Common myeloid progenitor, CD34-positive (primary cell): ENCODE data around the gene COG4.
"Not testable (repeated sequence)": the region's sequence is repeated elsewhere in the genome, so short reads cannot be mapped to it uniquely, and the experiment has no call there.

Experiments
- CTCF ChIA-PET: fragments of 350-600 bp; sonication (Branson Sonifier 250); formaldehyde crosslinking; loops from one replicate; lab custom pipeline; 2021; ENCODE audit warnings: antibody characterized with exemption; lab: Charles Lee
- POLR2A ChIA-PET: fragments of 350-600 bp; sonication (Branson Sonifier 250); formaldehyde crosslinking; loops from one replicate; lab custom pipeline; 2021; ENCODE audit warnings: antibody characterized with exemption; lab: Charles Lee
- DNase-seq, 3 donors: peaks; one replicate each; pipeline versions ENCODE4 v3.0.0 to v3.0.0-alpha.2; 2013
- H3K27ac ChIP-seq, 2 experiments: 1 replicate in 1 of 2; 2 replicates in 1 of 2; pipeline ENCODE4 v1.7.0; 2013; ENCODE audit warnings: inconsistent platforms in 2 of 2, low read length in 2 of 2, mild to moderate bottlenecking in 2 of 2, low read depth in 1 of 2, moderate library complexity in 1 of 2; ENCODE audit not compliant: severe bottlenecking in 2 of 2, insufficient read depth in 1 of 2, poor library complexity in 1 of 2
- H3K27me3 ChIP-seq, 5 experiments: replicated peaks in 2 of 5; 1 replicate in 3 of 5; 2 replicates in 2 of 5; pipeline versions ENCODE4 v1.6.1 to v1.7.0; 2013; ENCODE audit warnings: low read length in 4 of 5, mild to moderate bottlenecking in 2 of 5, moderate library complexity in 2 of 5, inconsistent platforms in 1 of 5; ENCODE audit not compliant: insufficient read depth in 5 of 5, control insufficient read depth in 4 of 5
- H3K36me3 ChIP-seq, 4 experiments: 1 replicate in 2 of 4; 2 replicates in 2 of 4; pipeline versions ENCODE4 v1.6.1 to v1.7.0; 2013; ENCODE audit warnings: low read length in 3 of 4, control low read depth in 1 of 4, mild to moderate bottlenecking in 1 of 4; ENCODE audit not compliant: control insufficient read depth in 4 of 4, insufficient read depth in 4 of 4
- H3K4me1 ChIP-seq, 4 experiments: 1 replicate in 3 of 4; 2 replicates in 1 of 4; pipeline versions ENCODE4 v1.6.1 to v1.7.1; 2013; ENCODE audit warnings: low read length in 3 of 4, mild to moderate bottlenecking in 3 of 4, control low read depth in 1 of 4, inconsistent platforms in 1 of 4, moderate library complexity in 1 of 4; ENCODE audit not compliant: control insufficient read depth in 4 of 4, insufficient read depth in 4 of 4; ENCODE audit errors: control extremely low read depth in 1 of 4
- H3K4me3 ChIP-seq, 7 experiments: 1 replicate in 4 of 7; 2 replicates in 3 of 7; pipeline versions ENCODE4 v1.5.1 to v1.7.0; 2013; ENCODE audit warnings: mild to moderate bottlenecking in 7 of 7, low read length in 6 of 7, moderate library complexity in 6 of 7, inconsistent platforms in 2 of 7, low read depth in 2 of 7, control low read depth in 1 of 7; ENCODE audit not compliant: insufficient read depth in 4 of 7, control insufficient read depth in 1 of 7; ENCODE audit errors: extremely low read depth in 1 of 7
- H3K9me3 ChIP-seq, 5 experiments: 1 replicate in 4 of 5; 2 replicates in 1 of 5; pipeline versions ENCODE4 v1.6.1 to v1.7.1; 2013; ENCODE audit warnings: low read length in 4 of 5, mild to moderate bottlenecking in 2 of 5, inconsistent platforms in 1 of 5, low read depth in 1 of 5, moderate library complexity in 1 of 5; ENCODE audit not compliant: control insufficient read depth in 4 of 5, insufficient read depth in 2 of 5; ENCODE audit errors: control extremely low read depth in 1 of 5
- WGBS: methylation state at CpG from one replicate; pipeline ENCODE4 v1.1.5; 2013; ENCODE audit not compliant: insufficient coverage; 5-methylcytosine and 5-hydroxymethylcytosine counted together

Gene COG4

GRCh38 chr16:70551788-70552187, 28.4 kb upstream of the COG4 start:
- POLR2A ChIA-PET, result no interaction called here
- H3K27me3 ChIP-seq, result no peaks in the 10 kb centered on the region
- peaks cover 47 to 98% (median 75%) of the 10 kb centered on the region in 4 experiments for H3K36me3 ChIP-seq
- WGBS, result 93% methylated on average over 2 of the region's 3 CpGs
- no peak for DNase-seq
- no peaks in the 10 kb centered on the region for H3K4me1 ChIP-seq
- H3K27ac ChIP-seq, result peak overlapping the region in 1 of 2 experiments; percentile 16
- CTCF ChIA-PET, result interaction anchor here (1.0 to 1.4 kb wide), 4 partner anchors 9 to 220 kb away, joined by 3 read pairs; no protein-coding TSS in a partner anchor
- H3K4me3 ChIP-seq, result no peak overlapping the region
- H3K9me3 ChIP-seq, result no peaks in the 10 kb centered on the region

DNA sequence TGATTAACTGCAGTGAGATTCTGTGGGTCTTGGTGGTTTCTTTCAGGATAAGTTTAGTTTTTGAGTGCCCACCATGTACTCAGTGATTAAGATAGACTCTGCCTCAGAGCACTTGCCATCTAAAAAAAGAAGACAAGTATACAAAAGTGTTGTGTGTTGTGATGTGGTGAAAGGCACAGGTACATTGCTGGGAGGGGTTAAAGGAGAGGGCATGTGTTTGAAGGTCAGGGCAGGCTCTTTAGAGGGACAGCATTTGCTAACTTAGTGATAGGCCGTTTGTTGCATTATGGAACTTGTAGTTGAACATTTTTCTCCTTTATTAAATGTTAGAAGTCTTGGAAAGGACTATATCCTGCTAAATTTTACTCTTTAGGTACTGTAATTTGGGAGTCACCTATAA, 26.7 kb upstream of the COG4 start:
- H3K36me3 ChIP-seq, result peaks cover 36 to 97% (median 79%) of the 10 kb centered on the region in 4 experiments
- 67% methylated on average over 1 of the region's 1 CpG for whole genome bisulfite sequencing
- no peaks in the 10 kb centered on the region for H3K4me1 ChIP-seq
- POLR2A ChIA-PET, result no interaction called here
- no peak for DNase-seq
- no peak overlapping the region for H3K4me3 ChIP-seq
- no peaks in the 10 kb centered on the region for H3K27me3 ChIP-seq
- no peak overlapping the region for H3K27ac ChIP-seq
- no peaks in the 10 kb centered on the region for H3K9me3 ChIP-seq
- CTCF ChIA-PET, result no interaction called here

DNA sequence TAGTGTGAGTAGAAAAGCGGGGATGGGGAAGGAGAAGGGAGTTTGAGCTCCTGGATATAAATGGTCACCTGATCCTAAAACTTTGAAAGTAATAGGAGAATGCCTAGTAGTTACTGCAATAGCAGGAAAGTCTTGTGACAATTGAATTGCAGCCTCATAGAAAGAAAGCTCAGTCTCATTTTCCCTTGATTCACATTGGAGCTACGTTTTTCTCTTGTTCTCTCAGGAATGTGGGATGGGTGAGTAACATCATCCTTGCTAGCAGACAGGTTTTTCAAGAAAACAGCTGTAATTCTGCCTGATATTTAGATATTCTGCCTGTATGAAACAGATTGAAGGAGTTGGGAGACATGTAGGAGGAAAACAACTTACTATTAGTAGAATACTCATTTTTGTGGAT, 25.6 kb upstream of the COG4 start:
- POLR2A ChIA-PET, result no interaction called here
- Histone ChIP-seq H3K27ac (no peak overlapping the region), H3K27me3 (no peaks in the 10 kb centered on the region), H3K36me3 (peaks cover 36 to 97% (median 78%) of the 10 kb centered on the region in 4 experiments), H3K4me1 (no peaks in the 10 kb centered on the region), H3K9me3 (no peaks in the 10 kb centered on the region), H3K4me3 (no peak overlapping the region)
- CTCF ChIA-PET, result interaction anchor here (0.6 to 2.4 kb wide), 2 partner anchors 17 to 30 kb away, joined by 3 to 5 read pairs; no protein-coding TSS in a partner anchor
- WGBS, result 100% methylated on average over 1 of the region's 2 CpGs
- no peak for DNase-seq

DNA sequence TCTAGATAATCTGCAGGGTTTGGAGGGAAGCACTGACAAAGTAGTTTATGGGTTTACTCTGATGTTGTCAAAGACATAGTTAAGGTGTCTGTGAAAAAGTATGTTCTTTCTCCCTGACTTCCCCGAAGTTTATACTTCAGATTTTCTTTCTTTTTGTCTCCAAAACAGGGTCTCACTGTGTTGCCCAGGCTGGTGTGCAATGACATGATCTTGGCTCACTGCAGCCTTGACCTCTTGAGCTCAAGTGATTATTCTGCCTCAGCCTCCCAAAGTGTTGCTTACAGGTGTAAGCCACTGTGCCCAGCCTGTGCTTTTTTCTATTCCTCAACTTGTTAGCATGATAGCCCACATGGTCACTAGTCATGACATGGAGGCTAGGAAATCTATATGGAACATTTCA, 21.2 kb upstream of the COG4 start:
- ChIA-PET POLR2A (interaction anchor here (1.0 kb wide), 1 partner anchor 20 kb away, joined by 3 read pairs; no protein-coding TSS in a partner anchor), CTCF (no interaction called here)
- WGBS, result no CpG with 5 or more reads among the region's 1 CpG
- Histone ChIP-seq H3K27ac (no peak overlapping the region), H3K27me3 (no peaks in the 10 kb centered on the region), H3K9me3 (no peaks in the 10 kb centered on the region), H3K4me3 (no peak overlapping the region), H3K36me3 (peaks cover 40 to 95% (median 74%) of the 10 kb centered on the region in 4 experiments), H3K4me1 (no peaks in the 10 kb centered on the region)
- no peak for DNase-seq

GRCh38 chr16:70540994-70541393, 17.6 kb upstream of the COG4 start:
- Histone ChIP-seq H3K27me3 (no peaks in the 10 kb centered on the region), H3K27ac (no peak overlapping the region), H3K4me1 (no peaks in the 10 kb centered on the region), H3K9me3 (no peaks in the 10 kb centered on the region), H3K36me3 (peaks cover 33 to 94% (median 75%) of the 10 kb centered on the region in 4 experiments), H3K4me3 (no peak overlapping the region)
- POLR2A ChIA-PET, result no interaction called here
- CTCF ChIA-PET, result interaction anchor here (1.1 to 1.5 kb wide), 4 partner anchors 8 to 230 kb away, joined by 3 to 4 read pairs (median 3); no protein-coding TSS in a partner anchor
- WGBS, result no CpG with 5 or more reads among the region's 3 CpGs
- DNase-seq, result no peak

- Histone ChIP-seq H3K27me3 (no peaks in the 10 kb centered on the region), H3K27ac (no peak overlapping the region), H3K36me3 (peaks cover 20 to 92% (median 73%) of the 10 kb centered on the region in 4 experiments), H3K4me1 (no peaks in the 10 kb centered on the region), H3K4me3 (no peak overlapping the region), H3K9me3 (no peaks in the 10 kb centered on the region)
- ChIA-PET CTCF (no interaction called here), POLR2A (no interaction called here)
- DNase-seq, result no peak
- 80% methylated on average over 1 of the region's 2 CpGs for WGBS
Measured at GRCh38 chr16:70534971-70535370, 11.6 kb upstream of the COG4 start.

DNA sequence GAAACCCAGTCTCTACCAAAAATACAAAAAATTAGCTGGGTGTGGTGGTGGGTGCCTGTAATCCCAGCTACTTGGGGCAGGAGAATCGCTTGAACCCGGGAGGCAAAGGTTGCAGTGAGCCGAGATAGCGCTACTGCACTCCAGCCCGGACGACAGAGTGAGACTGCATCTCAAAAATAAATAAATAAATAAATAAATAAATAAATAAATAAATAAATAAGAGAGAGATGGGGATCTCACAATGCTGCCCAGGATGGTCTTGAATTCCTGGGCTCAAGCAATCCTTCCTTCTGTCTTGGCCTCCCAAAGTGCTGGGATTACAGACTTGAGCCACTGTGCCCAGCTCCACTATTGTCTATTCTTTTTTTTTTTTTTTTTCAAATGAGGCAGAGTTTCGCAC, 6.6 kb upstream of the COG4 start:
- DNase-seq, H3K4me3 ChIP-seq, H3K27me3 ChIP-seq, H3K9me3 ChIP-seq, H3K27ac ChIP-seq, POLR2A ChIA-PET: not testable (repeated sequence)
- CTCF ChIA-PET, result interaction anchor here (1.0 to 1.4 kb wide), 3 partner anchors 14 to 241 kb away, joined by 3 read pairs; no protein-coding TSS in a partner anchor
- Histone ChIP-seq H3K4me1 (peaks cover 0 to 25% (median 14%) of the 10 kb centered on the region in 4 experiments), H3K36me3 (peaks cover 21 to 82% (median 60%) of the 10 kb centered on the region in 4 experiments)
- WGBS, result no CpG with 5 or more reads among the region's 7 CpGs
